ENCODE results near the gene HRK. TPM values are rescaled to one million over a fixed set of nuclear protein-coding genes. Genes with fewer than 3 reads are reported as not detected.

HRK gene
- total and polyA plus RNA-seq, 9 of the 15 experiments (the other 6 are each of a cell fraction or from before 2014, with no cell fraction given): 0.01 to 0.05 (median 0.04) TPM; not detected in 6

DNA sequence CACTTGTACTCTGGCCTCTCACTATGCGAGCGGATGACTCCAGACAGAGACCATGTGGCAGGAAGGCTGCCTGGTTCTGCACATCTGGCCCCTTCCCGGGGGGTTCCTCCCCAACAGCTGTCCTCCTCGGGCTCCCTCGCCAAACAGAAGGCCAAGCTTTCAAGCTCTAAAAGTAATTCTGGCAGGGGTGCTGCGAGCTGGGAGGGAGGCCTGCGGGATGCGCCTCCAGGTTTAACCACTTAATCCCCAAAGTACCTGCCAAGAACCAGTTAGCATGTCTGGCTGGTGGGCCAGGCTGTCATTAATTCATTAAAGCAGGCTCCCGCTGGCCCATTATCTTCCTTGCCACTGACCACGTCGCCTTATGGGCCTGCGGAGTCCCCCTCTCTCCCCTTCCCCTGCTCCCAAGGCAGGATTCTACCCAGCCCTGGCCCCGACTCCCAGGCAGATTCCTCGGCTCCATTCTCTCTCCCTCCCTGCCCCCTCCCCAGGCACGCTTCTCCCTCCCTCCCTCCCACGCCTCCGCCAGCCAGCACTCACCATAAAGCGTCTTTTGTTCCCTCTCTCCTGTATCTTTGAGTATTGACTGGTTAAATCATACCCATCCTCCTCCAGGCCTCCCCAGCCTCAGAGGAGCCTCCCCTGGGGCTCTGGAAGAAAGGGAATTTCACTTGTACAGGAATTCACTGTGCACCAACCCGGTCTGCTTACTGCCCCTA is 4.9 kb downstream of the HRK start:
- CTCF ChIA-PET (ENCODE audit: low intra/inter-chr PET ratio): no interaction called here
- 2% methylated on average over 11 of the region's 19 CpGs for WGBS (ENCODE audit: insufficient coverage, low coverage, missing lambda C conversion rate)

More for the DNA sequence above, 4.9 kb downstream of the HRK start:
- Histone ChIP-seq H3K27me3 (ENCODE audit: control insufficient read depth in 2 of 2, insufficient read depth in 2 of 2, low read length in 2 of 2) (peaks cover 34 to 59% of the 10 kb centered on the region in 2 experiments), H3K4me3 (no peak overlapping the region), H3K9me3 (replicated peaks; ENCODE audit: control insufficient read depth, insufficient read depth, low read depth, low read length) (no peaks in the 10 kb centered on the region), H3K9me1 (ENCODE audit: control insufficient read depth, insufficient read depth, low read length) (no peaks in the 10 kb centered on the region), H3K9ac (ENCODE audit: insufficient read depth in 1 of 2, low read depth in 2 of 2, low read length in 2 of 2) (no peak overlapping the region), H3K27ac (ENCODE audit: extremely low read depth, low read depth, low read length) (no peak overlapping the region), H3K36me3 (ENCODE audit: control insufficient read depth, insufficient read depth, low read length) (no peaks in the 10 kb centered on the region), H2AFZ (ENCODE audit: low read depth, low read length) (no peak overlapping the region), H3K79me2 (ENCODE audit: control insufficient read depth, insufficient read depth, low read length) (no peaks in the 10 kb centered on the region), H3K4me1 (replicated peaks in 1 of 2; ENCODE audit: control insufficient read depth in 2 of 2, insufficient read depth in 2 of 2, low read length in 2 of 2) (peaks cover 0 to 23% of the 10 kb centered on the region in 2 experiments; a peak in 2 of 5 replicates), H3K4me2 (ENCODE audit: insufficient read depth, low read length) (no peak overlapping the region), H4K20me1 (replicated peaks; ENCODE audit: control insufficient read depth, insufficient read depth, low read length) (no peaks in the 10 kb centered on the region)
- intact Hi-C loops (cut with micrococcal nuclease) (no loop called here), in situ Hi-C loops (cut with MboI) (no loop called here)
- no peak for ATAC-seq
- no peak for TF ChIP-seq ZSCAN29 (IDR thresholded peaks at IDR 0.05)
- no peak for TF ChIP-seq CREB1 (IDR thresholded peaks at IDR 0.05)
- no peak for TF ChIP-seq CREB1 (CRISPR knock-in tag; IDR thresholded peaks at IDR 0.05)
- TF ChIP-seq JUNB (CRISPR knock-in tag; conservative IDR thresholded peaks at IDR 0.05): no peak
- TF ChIP-seq ZNF175 (CRISPR knock-in tag; IDR thresholded peaks at IDR 0.05; ENCODE audit: low read depth): no peak
- TF ChIP-seq CAMTA2 (CRISPR knock-in tag; conservative IDR thresholded peaks at IDR 0.05): no peak
- no peak for TF ChIP-seq ZNF407 (IDR thresholded peaks at IDR 0.05; ENCODE audit: low read depth)
- TF ChIP-seq SIN3A (IDR thresholded peaks at IDR 0.05; ENCODE audit: borderline replicate concordance in 2 of 2, control insufficient read depth in 1 of 2, low read depth in 2 of 2, low read length in 2 of 2): no peak
- TF ChIP-seq TBP (optimal IDR thresholded peaks at IDR 0.05; ENCODE audit: low read depth, low read length): no peak
- TF ChIP-seq IRF2 (CRISPR knock-in tag; IDR thresholded peaks at IDR 0.05): no peak
- TF ChIP-seq ZNF23 (CRISPR knock-in tag; IDR thresholded peaks at IDR 0.05): no peak
- TF ChIP-seq RAD21 (CRISPR knock-in tag; conservative IDR thresholded peaks at IDR 0.05 in 1 of 2, IDR thresholded peaks at IDR 0.05 in 1 of 2): no peak
- no peak for TF ChIP-seq SRF (CRISPR knock-in tag; IDR thresholded peaks at IDR 0.05)
- no peak for TF ChIP-seq ZNF316 (IDR thresholded peaks at IDR 0.05)
- POLR2A ChIA-PET: interaction anchor here (0.6 kb wide), 1 partner anchor 92 kb away, joined by 3 read pairs; no protein-coding TSS in a partner anchor
- no peak for FAIRE-seq
- BruUV-seq (replicated peaks): no TSS peak
- no peak for DNase-seq (ENCODE audit: extremely low read depth in 1 of 4, low spot score in 3 of 4)
